Measurements from ENCODE around the gene FMN1. TPM values are rescaled to one million over a fixed set of nuclear protein-coding genes. Genes with fewer than 3 reads are reported as not detected.

The FMN1 gene
- total and polyA plus RNA-seq, 10 donors: 0.43 to 42.1 (median 8.6) TPM

- intact Hi-C loops (cut with DNase I; ENCODE audit: low total_unique reads): no loop called here
- Histone ChIP-seq H3K36me3 (no peaks in the 10 kb centered on the region), H3K27ac (no peak overlapping the region), H3K9me3 (no peaks in the 10 kb centered on the region), H3K27me3 (replicated peaks in 1 of 7) (no peaks in the 10 kb centered on the region), H3K4me1 (peaks cover 0 to 15% (median 2%) of the 10 kb centered on the region in 6 donors), H3K4me3 (no peak overlapping the region)
- no peak for TF ChIP-seq CTCF (IDR thresholded peaks at IDR 0.05 in 8 of 11, conservative IDR thresholded peaks at IDR 0.05 in 3 of 11)
- no peak for TF ChIP-seq POLR2A (IDR thresholded peaks at IDR 0.05)
- no peak for TF ChIP-seq POLR2AphosphoS5 (IDR thresholded peaks at IDR 0.05)
- 76 to 81% (median 79%) methylated on average over 5 of the region's 5 CpGs for WGBS, 5 donors
- no peak for DNase-seq
Observed at GRCh38 chr15:33009026-33009425, 185.5 kb downstream of the FMN1 start.

- Histone ChIP-seq H3K36me3 (no peaks in the 10 kb centered on the region), H3K9me3 (no peaks in the 10 kb centered on the region), H3K4me1 (peaks cover 0 to 15% (median 2%) of the 10 kb centered on the region in 6 donors), H3K4me3 (no peak overlapping the region), H3K27me3 (replicated peaks in 1 of 7) (no peaks in the 10 kb centered on the region), H3K27ac (no peak overlapping the region)
- intact Hi-C loops (cut with DNase I; ENCODE audit: low total_unique reads): no loop called here
- DNase-seq: no peak
- TF ChIP-seq POLR2A (IDR thresholded peaks at IDR 0.05): no peak
- 47 to 61% (median 54%) methylated on average over 3 of the region's 3 CpGs for WGBS, 5 donors
Observed at GRCh38 chr15:33008284-33008995, 186.1 kb downstream of the FMN1 start.

GRCh38 chr15:33007303-33007855, 187.1 kb downstream of the FMN1 start:
- Histone ChIP-seq H3K4me1 (peaks cover 0 to 15% (median 2%) of the 10 kb centered on the region in 6 donors), H3K27me3 (replicated peaks in 1 of 7) (no peaks in the 10 kb centered on the region), H3K27ac (no peak overlapping the region), H3K9me3 (no peaks in the 10 kb centered on the region), H3K36me3 (no peaks in the 10 kb centered on the region), H3K4me3 (no peak overlapping the region)
- no peak for TF ChIP-seq CTCF (IDR thresholded peaks at IDR 0.05 in 8 of 11, conservative IDR thresholded peaks at IDR 0.05 in 3 of 11)
- TF ChIP-seq POLR2A (IDR thresholded peaks at IDR 0.05): no peak
- no peak for TF ChIP-seq POLR2AphosphoS5 (IDR thresholded peaks at IDR 0.05)
- 14 to 22% (median 16%) methylated on average over 4 of the region's 4 CpGs for WGBS, 5 donors
- intact Hi-C loops (cut with DNase I; ENCODE audit: low total_unique reads): no loop called here
- DNase-seq: no peak

GRCh38 chr15:33005582-33005981, 188.9 kb downstream of the FMN1 start:
- H3K27ac ChIP-seq: no peak overlapping the region
- no peaks in the 10 kb centered on the region for H3K27me3 ChIP-seq (replicated peaks in 1 of 7)
- DNase-seq: no peak
- intact Hi-C loops (cut with DNase I; ENCODE audit: low total_unique reads): no loop called here
- no peak overlapping the region for H3K4me3 ChIP-seq
- 46 to 74% (median 50%) methylated on average over 1 of the region's 1 CpG for WGBS, 5 donors
- H3K36me3 ChIP-seq: no peaks in the 10 kb centered on the region
- H3K4me1 ChIP-seq: peaks cover 0 to 15% (median 2%) of the 10 kb centered on the region in 6 donors
- TF ChIP-seq CTCF (IDR thresholded peaks at IDR 0.05 in 8 of 11, conservative IDR thresholded peaks at IDR 0.05 in 3 of 11): no peak
- no peaks in the 10 kb centered on the region for H3K9me3 ChIP-seq
